HEK293 (cell line): ENCODE data around the gene TLCD4.

Source experiments
- CTCF ChIA-PET: fragments of 350-600 bp; formaldehyde crosslinking; extraction: SDS; loops from one replicate; lab custom pipeline; 2021; ENCODE audit warnings: antibody characterized with exemption; lab: Yijun Ruan, JAX
- POLR2A ChIA-PET: fragments of 300-600 bp; formaldehyde crosslinking; extraction: SDS; loops from one replicate; lab custom pipeline; 2020; ENCODE audit warnings: antibody characterized with exemption, inconsistent platforms; lab: Yijun Ruan, JAX
- H3K27ac ChIP-seq: fragments of 200-500 bp; sonication (Bioruptor generic); 2 replicates; pipeline ENCODE4 v1.5.1; 2014; ENCODE audit warnings: low read depth, low read length, control low read depth, inconsistent platforms; ENCODE audit errors: extremely low read depth
- H3K36me3 ChIP-seq, 2 experiments: fragments of 200-500 bp in 1 of 2; sonication (Bioruptor generic) in 1 of 2; 1 replicate in 1 of 2; 2 replicates in 1 of 2; pipeline ENCODE4 v1.5.1; 2014 to 2017; ENCODE audit warnings: inconsistent platforms in 2 of 2, low read length in 2 of 2; ENCODE audit not compliant: control insufficient read depth in 2 of 2, insufficient read depth in 1 of 2
- H3K4me1 ChIP-seq: fragments of 200-500 bp; sonication (Bioruptor generic); 2 replicates; pipeline ENCODE4 v1.5.1; 2014; ENCODE audit warnings: mild to moderate bottlenecking, low read length, inconsistent platforms; ENCODE audit not compliant: control insufficient read depth, insufficient read depth
- H3K4me3 ChIP-seq: 2 replicates; pipeline ENCODE4 v1.5.1; 2011; ENCODE audit warnings: low read depth, mild to moderate bottlenecking, control low read depth, low read length, moderate library complexity
- H3K9me3 ChIP-seq: fragments of 200-500 bp; sonication (Bioruptor generic); 2 replicates; pipeline ENCODE4 v1.5.1; 2014; ENCODE audit warnings: low read depth, low read length, inconsistent platforms; ENCODE audit not compliant: control insufficient read depth, insufficient read depth
- MEIS1 ChIP-seq: sonication (generic); formaldehyde crosslinking; IDR thresholded peaks from 2 replicates; pipeline ENCODE4 v1.8.1; 2022; ENCODE audit warnings: missing genetic modification reagents, mild to moderate bottlenecking, borderline replicate concordance
- PATZ1 ChIP-seq: fragments of 450-650 bp; formaldehyde crosslinking; IDR thresholded peaks from 2 replicates; pipeline ENCODE4 v1.5.1; 2016; ENCODE audit warnings: missing biosample characterization, missing genetic modification characterization
- PRDM4 ChIP-seq: fragments of 450-650 bp; formaldehyde crosslinking; IDR thresholded peaks from 2 replicates; pipeline ENCODE4 v1.5.1; 2017; ENCODE audit warnings: missing biosample characterization, missing genetic modification characterization
- SCRT2 ChIP-seq: fragments of 450-650 bp; formaldehyde crosslinking; IDR thresholded peaks from 2 replicates; pipeline ENCODE4 v1.5.1; 2016; ENCODE audit warnings: missing biosample characterization, missing genetic modification characterization
- SP7 ChIP-seq: fragments of 450-650 bp; formaldehyde crosslinking; IDR thresholded peaks from 2 replicates; pipeline ENCODE4 v1.5.1; 2016; ENCODE audit warnings: missing biosample characterization, missing genetic modification characterization
- ZNF146 ChIP-seq: fragments of 450-650 bp; formaldehyde crosslinking; IDR thresholded peaks from 2 replicates; pipeline ENCODE4 v1.5.1; 2016; ENCODE audit warnings: missing biosample characterization, missing genetic modification characterization
- ZNF211 ChIP-seq: fragments of 450-650 bp; formaldehyde crosslinking; IDR thresholded peaks from 2 replicates; pipeline ENCODE4 v1.5.1; 2016; ENCODE audit warnings: low read depth, missing biosample characterization, missing genetic modification characterization
- ZNF266 ChIP-seq: fragments of 450-650 bp; formaldehyde crosslinking; IDR thresholded peaks from 2 replicates; pipeline ENCODE4 v1.5.1; 2016; ENCODE audit warnings: missing biosample characterization, missing genetic modification characterization, low read depth
- ZNF324 ChIP-seq: fragments of 450-650 bp; formaldehyde crosslinking; IDR thresholded peaks from 2 replicates; pipeline ENCODE4 v1.5.1; 2016; ENCODE audit warnings: missing biosample characterization, missing genetic modification characterization
- ZNF335 ChIP-seq: fragments of 450-650 bp; formaldehyde crosslinking; conservative IDR thresholded peaks from 2 replicates; pipeline ENCODE4 v1.5.1; 2016; ENCODE audit warnings: missing biosample characterization, missing genetic modification characterization
- ZNF366 ChIP-seq: fragments of 450-650 bp; formaldehyde crosslinking; conservative IDR thresholded peaks from 2 replicates; pipeline ENCODE4 v1.5.1; 2016; ENCODE audit warnings: missing biosample characterization, missing genetic modification characterization
- ZNF514 ChIP-seq: fragments of 450-650 bp; formaldehyde crosslinking; IDR thresholded peaks from 2 replicates; pipeline ENCODE4 v1.5.1; 2016; ENCODE audit warnings: missing biosample characterization, missing genetic modification characterization
- ZNF555 ChIP-seq: fragments of 450-650 bp; formaldehyde crosslinking; conservative IDR thresholded peaks from 2 replicates; pipeline ENCODE4 v1.5.1; 2017; ENCODE audit warnings: missing biosample characterization, mild to moderate bottlenecking, missing genetic modification characterization, inconsistent platforms
- ZNF600 ChIP-seq: fragments of 450-650 bp; formaldehyde crosslinking; IDR thresholded peaks from 2 replicates; pipeline ENCODE4 v1.5.1; 2016; ENCODE audit warnings: missing biosample characterization, missing genetic modification characterization
- ZNF621 ChIP-seq: fragments of 450-650 bp; formaldehyde crosslinking; IDR thresholded peaks from 2 replicates; pipeline ENCODE4 v1.5.1; 2017; ENCODE audit warnings: missing biosample characterization, missing genetic modification characterization
- ZNF626 ChIP-seq: fragments of 450-650 bp; sonication (Bioruptor Pico); formaldehyde crosslinking; IDR thresholded peaks from 2 replicates; pipeline ENCODE4 v1.5.1; 2018; ENCODE audit warnings: missing biosample characterization, missing genetic modification characterization, inconsistent platforms
- ZNF701 ChIP-seq: fragments of 450-650 bp; formaldehyde crosslinking; IDR thresholded peaks from 2 replicates; pipeline ENCODE4 v1.5.1; 2016; ENCODE audit warnings: missing biosample characterization, missing genetic modification characterization
- ZNF843 ChIP-seq: fragments of 450-650 bp; formaldehyde crosslinking; IDR thresholded peaks from 2 replicates; pipeline ENCODE4 v1.5.1; 2016; ENCODE audit warnings: missing biosample characterization, missing genetic modification characterization
- TF ChIP-seq, protein P1 (sequence below): fragments of 450-650 bp; formaldehyde crosslinking; IDR thresholded peaks from 2 replicates; pipeline ENCODE4 v1.5.1; 2016; ENCODE audit warnings: missing biosample characterization, missing genetic modification characterization
- TF ChIP-seq, protein P2 (sequence below): fragments of 450-650 bp; formaldehyde crosslinking; conservative IDR thresholded peaks from 2 replicates; pipeline ENCODE4 v1.5.1; 2016; ENCODE audit warnings: low read depth, missing biosample characterization, missing genetic modification characterization

TLCD4 gene

GRCh38 chr1:95072532-95073419, 44.4 kb upstream of the TLCD4 start, which contains the start of gene ALG14 (continued):
- TF ChIP-seq, protein P1, sequence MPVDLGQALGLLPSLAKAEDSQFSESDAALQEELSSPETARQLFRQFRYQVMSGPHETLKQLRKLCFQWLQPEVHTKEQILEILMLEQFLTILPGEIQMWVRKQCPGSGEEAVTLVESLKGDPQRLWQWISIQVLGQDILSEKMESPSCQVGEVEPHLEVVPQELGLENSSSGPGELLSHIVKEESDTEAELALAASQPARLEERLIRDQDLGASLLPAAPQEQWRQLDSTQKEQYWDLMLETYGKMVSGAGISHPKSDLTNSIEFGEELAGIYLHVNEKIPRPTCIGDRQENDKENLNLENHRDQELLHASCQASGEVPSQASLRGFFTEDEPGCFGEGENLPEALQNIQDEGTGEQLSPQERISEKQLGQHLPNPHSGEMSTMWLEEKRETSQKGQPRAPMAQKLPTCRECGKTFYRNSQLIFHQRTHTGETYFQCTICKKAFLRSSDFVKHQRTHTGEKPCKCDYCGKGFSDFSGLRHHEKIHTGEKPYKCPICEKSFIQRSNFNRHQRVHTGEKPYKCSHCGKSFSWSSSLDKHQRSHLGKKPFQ (tag by site-specific recombination), result no peak
- TF ChIP-seq ZNF701 (tag by site-specific recombination) (no peak), SCRT2 (tag by site-specific recombination) (no peak; the same call in 1 of the 2 replicates), ZNF621 (no peak), ZNF211 (tag by site-specific recombination) (no peak)

- TF ChIP-seq ZNF555 (no peak), PRDM4 (tag by site-specific recombination) (no peak), SP7 (tag by site-specific recombination) (no peak), ZNF514 (tag by site-specific recombination) (no peak), ZNF600 (tag by site-specific recombination) (no peak), ZNF324 (no peak), ZNF626 (tag by site-specific recombination) (no peak), ZNF843 (tag by site-specific recombination) (no peak), ZNF366 (no peak), MEIS1 (CRISPR knock-in tag) (no peak), ZNF335 (tag by site-specific recombination) (no peak), ZNF266 (tag by site-specific recombination) (no peak), ZNF146 (tag by site-specific recombination) (no peak), SCRT2 (tag by site-specific recombination) (no peak), PATZ1 (no peak)
- TF ChIP-seq, protein P2, sequence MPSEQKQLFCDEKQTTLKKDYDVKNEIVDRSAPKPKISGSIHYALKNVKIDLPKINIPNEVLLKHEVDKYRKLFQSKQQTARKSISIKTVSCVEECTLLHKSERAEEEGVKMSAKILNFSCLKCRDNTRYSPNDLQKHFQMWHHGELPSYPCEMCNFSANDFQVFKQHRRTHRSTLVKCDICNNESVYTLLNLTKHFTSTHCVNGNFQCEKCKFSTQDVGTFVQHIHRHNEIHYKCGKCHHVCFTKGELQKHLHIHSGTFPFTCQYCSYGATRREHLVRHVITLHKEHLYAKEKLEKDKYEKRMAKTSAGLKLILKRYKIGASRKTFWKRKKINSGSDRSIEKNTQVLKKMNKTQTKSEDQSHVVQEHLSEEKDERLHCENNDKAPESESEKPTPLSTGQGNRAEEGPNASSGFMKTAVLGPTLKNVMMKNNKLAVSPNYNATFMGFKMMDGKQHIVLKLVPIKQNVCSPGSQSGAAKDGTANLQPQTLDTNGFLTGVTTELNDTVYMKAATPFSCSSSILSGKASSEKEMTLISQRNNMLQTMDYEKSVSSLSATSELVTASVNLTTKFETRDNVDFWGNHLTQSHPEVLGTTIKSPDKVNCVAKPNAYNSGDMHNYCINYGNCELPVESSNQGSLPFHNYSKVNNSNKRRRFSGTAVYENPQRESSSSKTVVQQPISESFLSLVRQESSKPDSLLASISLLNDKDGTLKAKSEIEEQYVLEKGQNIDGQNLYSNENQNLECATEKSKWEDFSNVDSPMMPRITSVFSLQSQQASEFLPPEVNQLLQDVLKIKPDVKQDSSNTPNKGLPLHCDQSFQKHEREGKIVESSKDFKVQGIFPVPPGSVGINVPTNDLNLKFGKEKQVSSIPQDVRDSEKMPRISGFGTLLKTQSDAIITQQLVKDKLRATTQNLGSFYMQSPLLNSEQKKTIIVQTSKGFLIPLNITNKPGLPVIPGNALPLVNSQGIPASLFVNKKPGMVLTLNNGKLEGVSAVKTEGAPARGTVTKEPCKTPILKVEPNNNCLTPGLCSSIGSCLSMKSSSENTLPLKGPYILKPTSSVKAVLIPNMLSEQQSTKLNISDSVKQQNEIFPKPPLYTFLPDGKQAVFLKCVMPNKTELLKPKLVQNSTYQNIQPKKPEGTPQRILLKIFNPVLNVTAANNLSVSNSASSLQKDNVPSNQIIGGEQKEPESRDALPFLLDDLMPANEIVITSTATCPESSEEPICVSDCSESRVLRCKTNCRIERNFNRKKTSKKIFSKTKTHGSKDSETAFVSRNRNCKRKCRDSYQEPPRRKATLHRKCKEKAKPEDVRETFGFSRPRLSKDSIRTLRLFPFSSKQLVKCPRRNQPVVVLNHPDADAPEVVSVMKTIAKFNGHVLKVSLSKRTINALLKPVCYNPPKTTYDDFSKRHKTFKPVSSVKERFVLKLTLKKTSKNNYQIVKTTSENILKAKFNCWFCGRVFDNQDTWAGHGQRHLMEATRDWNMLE (tag by site-specific recombination), result no peak
- TF ChIP-seq, all 188 proteins: peak for 0
- Histone ChIP-seq H3K4me1 (peaks cover 3% of the 10 kb centered on the region; the same call in 1 of the 2 replicates), H3K4me3 (peak overlapping the region; percentile 91), H3K27ac (no peak overlapping the region), H3K36me3 (no peaks in the 10 kb centered on the region), H3K9me3 (no peaks in the 10 kb centered on the region)
- ChIA-PET CTCF (interaction anchor here (0.7 to 4.8 kb wide), 4 partner anchors 11 to 161 kb away, joined by 3 to 42 read pairs (median 8); partner anchors contain the start of genes RWDD3 and TLCD4), POLR2A (interaction anchor here (0.6 to 4.0 kb wide), 6 partner anchors 11 to 656 kb away, joined by 3 to 31 read pairs (median 6); partner anchors contain the start of genes RWDD3 and TLCD4)
These were observed 43.7 kb upstream of the TLCD4 start for GRCh38 chr1:95073446-95073845.
